Osteocyte (in vitro differentiated cells): Measurements from ENCODE around the gene SCYGR7. TPM values are rescaled to one million over a fixed set of nuclear protein-coding genes. Genes with fewer than 3 reads are reported as not detected.

Experiments
- DNase-seq: peaks from one replicate; pipeline ENCODE4 v3.0.0; 2021; ENCODE audit warnings: mixed read lengths; ENCODE audit not compliant: unreplicated experiment; ENCODE audit errors: extremely low spot score
- H3K27ac Mint-ChIP-seq: one replicate; pipeline ENCODE4 v1.8.0; 2021; ENCODE audit warnings: mild to moderate bottlenecking, mixed read lengths; ENCODE audit not compliant: unreplicated experiment
- H3K27me3 Mint-ChIP-seq: one replicate; pipeline ENCODE4 v1.8.0; 2021; ENCODE audit warnings: mixed read lengths; ENCODE audit not compliant: unreplicated experiment
- H3K36me3 Mint-ChIP-seq: one replicate; pipeline ENCODE4 v1.8.0; 2021; ENCODE audit warnings: mixed read lengths; ENCODE audit not compliant: unreplicated experiment
- H3K4me1 Mint-ChIP-seq: one replicate; pipeline ENCODE4 v1.8.0; 2021; ENCODE audit warnings: mixed read lengths; ENCODE audit not compliant: unreplicated experiment
- H3K4me3 Mint-ChIP-seq: one replicate; pipeline ENCODE4 v1.8.0; 2021; ENCODE audit warnings: mild to moderate bottlenecking, moderate library complexity, mixed read lengths; ENCODE audit not compliant: unreplicated experiment
- H3K9me3 Mint-ChIP-seq: one replicate; pipeline ENCODE4 v1.8.0; 2021; ENCODE audit warnings: mixed read lengths; ENCODE audit not compliant: unreplicated experiment
- total RNA-seq: library from RNA; stranded (reverse); gene quantifications from 2 replicates; pipeline ENCODE4 v1.2.1, GENCODE V29; 2021
- TF ChIP-seq, protein P1 (sequence below): fragments of 200-600 bp; sonication (generic); IDR thresholded peaks from 2 replicates; pipeline ENCODE4 v1.5.0; 2021; ENCODE audit warnings: antibody characterized with exemption, mild to moderate bottlenecking, moderate library complexity

The SCYGR7 gene
- total RNA-seq, 1 donor from 2014 or later, result not detected

DNA sequence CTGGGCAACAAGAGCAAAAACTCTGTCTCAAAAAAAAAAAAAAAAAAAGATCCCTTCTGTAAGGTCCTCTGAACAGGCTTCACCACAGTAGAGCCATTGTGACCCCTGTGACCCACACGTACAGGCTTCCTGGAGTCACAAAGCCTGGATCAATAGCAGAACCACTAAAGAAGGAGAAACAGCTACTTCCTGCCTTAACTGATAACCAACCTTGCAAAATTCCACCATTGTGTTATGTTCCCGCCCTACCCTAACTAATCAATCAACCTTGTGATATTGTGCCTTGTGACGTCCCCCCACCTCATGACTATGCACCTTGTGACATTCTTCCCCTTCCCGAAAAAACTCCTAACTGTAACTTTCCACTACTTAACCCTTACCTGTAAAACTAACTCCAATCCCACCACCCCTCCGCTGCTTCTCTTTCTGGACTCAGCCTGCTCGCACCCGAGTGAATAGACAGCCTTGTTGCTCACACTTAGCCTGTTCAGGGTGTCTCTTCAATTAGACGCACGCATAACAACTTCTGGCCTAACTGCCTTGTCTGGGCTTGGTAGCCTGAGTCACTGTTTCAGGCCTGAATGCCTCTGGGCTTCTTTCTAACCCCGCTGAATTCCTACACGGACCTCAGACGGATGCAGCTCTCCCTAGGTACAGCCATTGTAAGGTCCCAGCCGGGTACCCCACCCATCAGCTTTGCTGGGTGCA lies 31.4 kb downstream of the SCYGR7 start:
- H3K4me3 Mint-ChIP-seq, result no peak overlapping the region

DNA sequence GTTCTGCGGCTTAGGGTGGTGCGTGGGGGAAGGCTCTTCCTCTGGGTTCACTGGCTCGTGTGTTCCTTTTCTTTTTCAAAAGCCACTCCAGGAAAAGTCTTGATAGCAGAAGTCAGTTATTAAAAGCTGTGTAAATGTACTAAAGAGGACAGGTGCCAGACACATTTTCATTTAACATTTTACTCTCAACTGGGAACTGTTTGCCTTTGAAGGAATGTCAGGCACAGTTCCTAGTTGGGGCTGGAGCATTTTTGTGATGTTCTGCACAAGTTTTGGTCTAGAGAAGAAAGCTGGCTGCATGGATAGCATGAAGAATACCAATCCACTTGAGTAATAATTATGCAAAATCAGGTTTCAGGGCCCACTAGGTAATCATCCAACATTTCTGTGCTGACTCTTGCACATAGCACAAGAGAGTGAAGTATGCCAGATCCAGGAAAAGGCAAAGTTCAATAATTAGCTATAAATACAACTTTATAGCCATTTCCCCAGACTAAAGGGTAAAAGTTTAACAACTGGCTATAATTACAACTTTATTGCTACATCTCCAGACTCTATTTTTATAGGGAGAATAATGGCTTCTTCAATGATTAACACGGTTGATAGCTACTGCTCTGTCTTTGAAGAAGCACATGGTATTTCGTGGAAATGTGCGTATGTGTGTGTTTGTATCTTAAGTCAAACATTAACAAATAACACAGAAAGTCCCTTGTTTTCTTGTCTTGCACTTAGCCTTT lies 33.8 kb downstream of the SCYGR7 start:
- H3K27ac Mint-ChIP-seq, result no peak overlapping the region

More for the DNA sequence above, 31.4 kb downstream of the SCYGR7 start:
- TF ChIP-seq, protein P1, sequence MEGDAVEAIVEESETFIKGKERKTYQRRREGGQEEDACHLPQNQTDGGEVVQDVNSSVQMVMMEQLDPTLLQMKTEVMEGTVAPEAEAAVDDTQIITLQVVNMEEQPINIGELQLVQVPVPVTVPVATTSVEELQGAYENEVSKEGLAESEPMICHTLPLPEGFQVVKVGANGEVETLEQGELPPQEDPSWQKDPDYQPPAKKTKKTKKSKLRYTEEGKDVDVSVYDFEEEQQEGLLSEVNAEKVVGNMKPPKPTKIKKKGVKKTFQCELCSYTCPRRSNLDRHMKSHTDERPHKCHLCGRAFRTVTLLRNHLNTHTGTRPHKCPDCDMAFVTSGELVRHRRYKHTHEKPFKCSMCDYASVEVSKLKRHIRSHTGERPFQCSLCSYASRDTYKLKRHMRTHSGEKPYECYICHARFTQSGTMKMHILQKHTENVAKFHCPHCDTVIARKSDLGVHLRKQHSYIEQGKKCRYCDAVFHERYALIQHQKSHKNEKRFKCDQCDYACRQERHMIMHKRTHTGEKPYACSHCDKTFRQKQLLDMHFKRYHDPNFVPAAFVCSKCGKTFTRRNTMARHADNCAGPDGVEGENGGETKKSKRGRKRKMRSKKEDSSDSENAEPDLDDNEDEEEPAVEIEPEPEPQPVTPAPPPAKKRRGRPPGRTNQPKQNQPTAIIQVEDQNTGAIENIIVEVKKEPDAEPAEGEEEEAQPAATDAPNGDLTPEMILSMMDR, result no peak
- Mint-ChIP-seq H3K4me1 (peaks cover 4% of the 10 kb centered on the region), H3K27ac (no peak overlapping the region), H3K36me3 (no peaks in the 10 kb centered on the region), H3K27me3 (no peaks in the 10 kb centered on the region), H3K9me3 (no peaks in the 10 kb centered on the region)
- DNase-seq, result no peak

DNA sequence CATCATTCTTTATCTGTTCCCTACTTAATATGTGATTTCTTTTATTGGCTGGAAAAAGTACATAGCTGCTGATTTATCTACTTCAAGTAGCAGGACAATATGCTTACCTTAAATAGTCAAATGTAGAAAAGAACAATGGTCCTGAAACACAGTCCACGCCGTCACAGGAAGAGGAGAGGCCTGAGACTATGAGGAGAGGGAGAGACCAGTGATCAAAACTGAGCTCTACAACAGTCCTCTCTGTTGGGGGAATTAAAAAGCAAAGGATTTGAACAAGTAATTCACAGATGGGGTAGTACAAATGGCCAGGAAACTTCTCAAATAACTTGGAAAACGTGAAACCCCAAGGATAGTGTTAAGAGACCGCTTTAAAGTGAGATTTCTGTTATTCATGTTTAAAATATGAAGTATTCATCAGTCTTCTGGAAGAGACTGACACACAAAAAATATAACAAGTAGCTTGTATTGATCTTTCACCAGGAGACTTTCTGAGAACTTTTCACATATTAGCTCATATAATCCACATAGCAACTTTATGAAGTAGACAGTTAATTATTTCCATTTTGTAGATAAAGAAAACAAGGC lies 37.7 kb downstream of the SCYGR7 start:
- Mint-ChIP-seq H3K4me3 (no peak overlapping the region), H3K27me3 (no peaks in the 10 kb centered on the region), H3K36me3 (no peaks in the 10 kb centered on the region), H3K4me1 (peaks cover 12% of the 10 kb centered on the region), H3K9me3 (no peaks in the 10 kb centered on the region), H3K27ac (peak overlapping the region; percentile 60)
- TF ChIP-seq, protein P1, result no peak
- no peak for DNase-seq

More for the DNA sequence above, 33.8 kb downstream of the SCYGR7 start:
- H3K4me3 Mint-ChIP-seq, result no peak overlapping the region
- H3K36me3 Mint-ChIP-seq, result no peaks in the 10 kb centered on the region
- H3K4me1 Mint-ChIP-seq, result peaks cover 16% of the 10 kb centered on the region
- TF ChIP-seq, protein P1, result no peak
- no peaks in the 10 kb centered on the region for H3K27me3 Mint-ChIP-seq
- no peaks in the 10 kb centered on the region for H3K9me3 Mint-ChIP-seq
- no peak for DNase-seq

DNA sequence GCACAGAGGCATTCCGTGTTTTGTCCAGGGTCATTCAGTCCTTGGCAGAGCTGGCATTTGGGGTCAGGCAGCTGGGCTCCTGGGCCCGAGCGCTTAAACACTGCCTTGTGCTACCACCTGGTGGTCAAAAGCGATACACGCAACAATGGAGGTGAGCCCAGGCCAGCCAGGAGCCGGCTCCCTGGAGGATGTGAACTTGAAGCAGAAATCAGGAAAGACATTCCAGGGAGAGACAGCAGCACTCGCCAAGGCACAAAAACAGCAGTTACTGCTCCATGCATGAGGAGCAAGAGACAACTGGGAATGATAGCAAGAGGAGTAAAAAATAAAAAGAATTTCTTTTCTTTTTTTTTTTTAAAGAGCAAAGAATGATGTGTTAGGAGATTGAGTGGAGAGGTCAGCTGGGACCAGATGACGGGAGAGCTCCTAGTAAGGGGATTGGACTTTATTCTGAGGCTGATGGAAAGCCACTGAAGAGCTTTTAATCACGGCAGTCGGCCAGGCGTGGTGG lies 38.3 kb downstream of the SCYGR7 start:
- no peaks in the 10 kb centered on the region for H3K9me3 Mint-ChIP-seq
- H3K36me3 Mint-ChIP-seq, result no peaks in the 10 kb centered on the region
- H3K4me3 Mint-ChIP-seq, result no peak overlapping the region
- peak; percentile 90 for DNase-seq
- H3K27ac Mint-ChIP-seq, result peak overlapping the region; percentile 60
- peaks cover 12% of the 10 kb centered on the region for H3K4me1 Mint-ChIP-seq
- TF ChIP-seq, protein P1, result peak; percentile 95
- no peaks in the 10 kb centered on the region for H3K27me3 Mint-ChIP-seq

DNA sequence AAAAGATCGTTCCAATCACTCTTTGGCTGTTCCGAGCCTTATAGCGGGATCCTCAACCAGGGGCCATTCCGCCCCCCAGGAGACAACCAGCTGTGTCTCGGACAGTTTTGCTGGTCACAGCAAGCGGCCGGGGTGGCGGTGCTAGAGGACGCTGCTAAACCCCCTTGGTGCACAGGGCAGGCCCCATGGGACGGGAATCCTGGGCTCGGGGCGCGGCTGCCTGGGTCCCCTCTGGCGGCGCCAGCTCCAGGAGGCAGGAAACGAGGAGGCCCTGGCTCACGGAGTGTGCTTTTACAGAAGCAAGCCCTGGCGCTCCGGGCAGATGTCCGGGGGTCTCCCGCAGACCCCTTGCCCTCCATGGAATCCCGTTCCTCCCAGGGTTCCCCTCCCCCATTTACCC lies 39.7 kb downstream of the SCYGR7 start:
- DNase-seq, result no peak
- Mint-ChIP-seq H3K9me3 (no peaks in the 10 kb centered on the region), H3K27me3 (no peaks in the 10 kb centered on the region), H3K27ac (no peak overlapping the region), H3K4me3 (no peak overlapping the region), H3K36me3 (no peaks in the 10 kb centered on the region), H3K4me1 (peaks cover 12% of the 10 kb centered on the region)
- TF ChIP-seq, protein P1, result no peak
